Progenitor cell of endocrine pancreas (in vitro differentiated cells): ENCODE measurements around the gene RXRB. TPM values are rescaled to one million over a fixed set of nuclear protein-coding genes. Genes with fewer than 3 reads are reported as not detected.
A peak's percentile ranks its signal among the peaks of the same experiment; 100 is the strongest.

Experiments
- DNase-seq: peaks from one replicate; pipeline ENCODE4 v3.0.0; 2021; ENCODE audit warnings: low spot score; ENCODE audit not compliant: unreplicated experiment
- H3K27ac Mint-ChIP-seq: 2 replicates; pipeline ENCODE4 v1.8.0; 2021; ENCODE audit warnings: mild to moderate bottlenecking, moderate library complexity, mixed read lengths
- H3K27me3 Mint-ChIP-seq: 2 replicates; pipeline ENCODE4 v1.8.0; 2021; ENCODE audit warnings: mixed read lengths
- H3K36me3 Mint-ChIP-seq: 2 replicates; pipeline ENCODE4 v1.8.0; 2022; ENCODE audit warnings: mixed read lengths; ENCODE audit not compliant: insufficient read depth
- H3K4me1 Mint-ChIP-seq: 2 replicates; pipeline ENCODE4 v1.8.0; 2021; ENCODE audit warnings: low read depth, mixed read lengths
- H3K4me3 Mint-ChIP-seq: 2 replicates; pipeline ENCODE4 v1.8.0; 2021; ENCODE audit warnings: low read depth, mild to moderate bottlenecking, moderate library complexity, mixed read lengths
- H3K9me3 Mint-ChIP-seq: 2 replicates; pipeline ENCODE4 v1.8.0; 2021; ENCODE audit warnings: low read depth, mixed read lengths
- total RNA-seq: library from RNA; stranded (reverse); gene quantifications from 2 replicates; pipeline ENCODE4 v1.2.1, GENCODE V29; 2021
- TF ChIP-seq, protein P1 (sequence below): fragments of 200-600 bp; sonication (generic); IDR thresholded peaks from one replicate; pipeline ENCODE4 v1.5.0; 2021; ENCODE audit warnings: antibody characterized with exemption, mild to moderate bottlenecking; ENCODE audit not compliant: unreplicated experiment

The RXRB gene
- total RNA-seq, 1 donor from 2014 or later: 47.1 TPM

DNA sequence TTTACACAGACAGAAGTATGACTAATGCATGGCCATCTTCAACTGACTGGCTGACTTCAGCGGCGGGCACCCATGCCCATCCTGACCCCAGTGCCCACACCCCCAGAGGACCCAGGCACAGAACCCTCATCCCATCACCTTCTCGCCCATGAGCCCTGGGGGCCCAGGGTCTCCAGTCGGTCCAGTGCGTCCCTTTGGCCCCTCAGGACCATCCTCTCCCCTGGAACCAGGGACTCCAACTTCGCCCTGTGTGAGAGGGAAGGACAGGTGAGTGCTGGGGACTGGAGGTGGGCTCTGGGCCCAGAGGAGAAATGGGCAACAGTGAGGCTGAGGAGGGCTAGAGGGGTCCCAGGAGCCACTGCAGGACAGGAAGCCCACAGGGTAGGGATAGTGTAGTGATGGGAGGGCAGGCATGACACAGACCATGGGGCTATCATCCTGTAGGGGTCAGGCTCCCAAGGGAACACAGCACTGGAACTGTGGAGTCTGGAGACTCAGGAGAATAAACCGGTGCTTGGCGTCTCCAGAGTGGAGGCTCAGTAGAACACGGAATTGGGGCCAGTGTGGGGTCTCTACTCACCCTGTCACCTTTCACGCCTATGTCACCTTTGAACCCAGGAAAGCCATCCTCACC lies 24.9 kb downstream of the RXRB start:
- Mint-ChIP-seq H3K9me3 (no peaks in the 10 kb centered on the region), H3K4me3 (no peak overlapping the region), H3K4me1 (peaks cover 1% of the 10 kb centered on the region), H3K36me3 (no peaks in the 10 kb centered on the region), H3K27me3 (peaks cover 25% of the 10 kb centered on the region), H3K27ac (no peak overlapping the region)
- TF ChIP-seq, protein P1, sequence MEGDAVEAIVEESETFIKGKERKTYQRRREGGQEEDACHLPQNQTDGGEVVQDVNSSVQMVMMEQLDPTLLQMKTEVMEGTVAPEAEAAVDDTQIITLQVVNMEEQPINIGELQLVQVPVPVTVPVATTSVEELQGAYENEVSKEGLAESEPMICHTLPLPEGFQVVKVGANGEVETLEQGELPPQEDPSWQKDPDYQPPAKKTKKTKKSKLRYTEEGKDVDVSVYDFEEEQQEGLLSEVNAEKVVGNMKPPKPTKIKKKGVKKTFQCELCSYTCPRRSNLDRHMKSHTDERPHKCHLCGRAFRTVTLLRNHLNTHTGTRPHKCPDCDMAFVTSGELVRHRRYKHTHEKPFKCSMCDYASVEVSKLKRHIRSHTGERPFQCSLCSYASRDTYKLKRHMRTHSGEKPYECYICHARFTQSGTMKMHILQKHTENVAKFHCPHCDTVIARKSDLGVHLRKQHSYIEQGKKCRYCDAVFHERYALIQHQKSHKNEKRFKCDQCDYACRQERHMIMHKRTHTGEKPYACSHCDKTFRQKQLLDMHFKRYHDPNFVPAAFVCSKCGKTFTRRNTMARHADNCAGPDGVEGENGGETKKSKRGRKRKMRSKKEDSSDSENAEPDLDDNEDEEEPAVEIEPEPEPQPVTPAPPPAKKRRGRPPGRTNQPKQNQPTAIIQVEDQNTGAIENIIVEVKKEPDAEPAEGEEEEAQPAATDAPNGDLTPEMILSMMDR: no peak
- DNase-seq: no peak

DNA sequence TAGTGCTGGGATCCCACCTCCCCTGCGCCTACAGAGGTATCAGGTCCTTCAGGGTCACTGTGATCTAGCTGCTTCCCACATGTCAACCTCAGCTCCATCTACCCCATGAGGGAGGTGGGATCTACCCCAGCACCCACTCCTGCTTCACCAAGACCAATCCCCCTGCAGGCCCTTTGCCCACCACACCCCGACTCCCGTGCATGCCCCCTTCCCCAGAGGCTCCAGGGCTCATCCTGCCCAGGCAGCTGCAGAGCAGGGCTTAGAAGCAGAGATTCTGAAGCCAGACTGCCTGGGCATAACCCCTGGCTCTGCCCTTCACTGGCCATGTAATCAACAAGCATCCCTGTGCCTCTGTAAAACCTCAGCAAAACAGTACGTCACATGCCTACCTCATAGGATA lies 25.7 kb downstream of the RXRB start:
- TF ChIP-seq, protein P1: no peak
- DNase-seq: no peak
- no peak overlapping the region for H3K4me3 Mint-ChIP-seq
- no peak overlapping the region for H3K27ac Mint-ChIP-seq
- peaks cover 21% of the 10 kb centered on the region for H3K27me3 Mint-ChIP-seq
- no peaks in the 10 kb centered on the region for H3K36me3 Mint-ChIP-seq
- H3K4me1 Mint-ChIP-seq: peaks cover 1% of the 10 kb centered on the region
- no peaks in the 10 kb centered on the region for H3K9me3 Mint-ChIP-seq

DNA sequence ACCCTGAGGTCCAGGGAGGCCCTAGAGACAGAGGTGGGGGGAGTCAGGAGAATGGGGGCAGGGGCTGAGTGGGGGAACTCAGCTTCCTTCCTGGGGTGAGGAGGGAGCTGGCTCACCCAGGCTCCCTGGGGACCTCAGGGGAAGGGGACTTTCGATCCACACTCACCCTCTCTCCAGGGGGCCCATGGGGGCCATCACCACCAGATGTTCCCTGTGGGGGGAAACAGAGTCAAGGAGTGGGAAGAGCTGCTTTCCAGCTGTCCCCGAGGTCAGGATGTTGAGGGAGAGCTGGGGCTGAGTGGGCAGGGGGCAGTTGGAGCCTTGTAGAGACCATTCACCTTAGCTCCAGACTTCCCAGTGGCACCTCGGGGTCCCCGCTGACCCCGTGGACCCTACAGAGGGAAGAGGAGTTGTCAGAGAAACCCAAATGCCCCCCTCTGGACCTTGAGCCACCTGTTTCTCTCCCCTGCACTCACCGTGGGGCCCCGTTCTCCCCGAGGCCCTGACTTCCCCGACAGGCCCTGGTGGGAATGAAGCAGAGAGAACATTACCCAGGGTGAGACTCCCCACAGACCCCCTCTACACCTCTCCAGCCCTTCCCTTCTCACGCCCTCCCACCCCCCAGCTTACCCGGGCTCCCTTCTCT lies 26.8 kb downstream of the RXRB start:
- Mint-ChIP-seq H3K4me1 (peaks cover 1% of the 10 kb centered on the region), H3K27ac (no peak overlapping the region), H3K9me3 (no peaks in the 10 kb centered on the region), H3K27me3 (peaks cover 22% of the 10 kb centered on the region), H3K36me3 (no peaks in the 10 kb centered on the region), H3K4me3 (no peak overlapping the region)
- no peak for DNase-seq
- TF ChIP-seq, protein P1: no peak

DNA sequence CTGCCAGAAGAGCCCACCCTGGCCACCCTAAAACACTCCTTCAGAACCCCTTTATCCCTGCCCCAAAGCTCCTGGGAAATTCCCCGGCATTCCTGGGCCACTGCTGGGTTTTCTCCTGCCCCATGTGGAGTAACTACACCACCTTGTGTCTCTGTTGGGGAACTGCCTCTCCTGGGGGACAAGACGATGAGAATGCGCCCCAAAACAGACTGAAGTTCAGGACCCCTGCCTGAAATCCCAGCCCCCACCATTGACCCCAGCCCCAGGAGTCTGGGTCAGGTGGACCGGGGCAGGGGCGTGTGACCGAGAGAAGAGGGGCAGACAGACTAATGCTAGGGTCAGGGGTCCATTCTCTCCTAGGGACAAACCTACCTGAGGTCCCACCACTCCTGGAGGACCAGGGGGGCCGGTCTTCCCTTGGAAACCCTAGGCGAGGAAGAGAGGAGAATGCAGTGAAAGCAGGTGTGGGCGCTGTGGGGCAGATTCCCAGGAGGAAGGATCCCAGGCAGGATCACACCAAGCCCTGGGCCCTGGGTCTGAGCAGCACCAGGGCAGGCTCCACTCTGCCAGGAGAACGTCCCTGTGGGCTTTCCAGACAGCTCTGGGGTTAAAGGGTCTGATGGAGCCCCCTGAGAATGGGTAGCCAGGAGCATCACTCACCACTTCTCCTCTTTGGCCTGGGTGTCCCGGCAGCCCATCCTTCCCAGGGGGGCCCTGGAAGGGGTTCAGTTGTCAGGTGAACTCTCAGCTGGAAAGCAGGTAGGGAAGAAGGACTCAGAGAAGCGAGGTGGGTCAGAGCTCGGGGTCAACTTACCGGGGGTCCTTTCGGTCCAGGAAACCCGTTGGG lies 27.6 kb downstream of the RXRB start:
- peak overlapping the region; percentile 62 for H3K27ac Mint-ChIP-seq

More for the DNA sequence above, 27.6 kb downstream of the RXRB start:
- Mint-ChIP-seq H3K27me3 (peaks cover 22% of the 10 kb centered on the region), H3K36me3 (no peaks in the 10 kb centered on the region), H3K4me3 (no peak overlapping the region), H3K9me3 (no peaks in the 10 kb centered on the region), H3K4me1 (peaks cover 1% of the 10 kb centered on the region)
- TF ChIP-seq, protein P1: peak; percentile 61
- DNase-seq: no peak
